NCI-H1436 (cell line): ENCODE data around the gene CEBPG.

Source experiments
- DNase-seq: peaks from one replicate; lab custom pipeline; 2025; lab: John Stamatoyannopoulos, UW

CEBPG gene

GRCh38 chr19:33350538-33351309 is 22.8 kb upstream of the CEBPG start:
- no peak for DNase-seq

GRCh38 chr19:33355535-33355934 is 18.0 kb upstream of the CEBPG start:
- DNase-seq = no peak

- no peak for DNase-seq
Measured at GRCh38 chr19:33357556-33357955, 16.0 kb upstream of the CEBPG start.

GRCh38 chr19:33358408-33358807 is 15.1 kb upstream of the CEBPG start:
- no peak for DNase-seq

- no peak for DNase-seq
Measured at GRCh38 chr19:33359581-33359980, 13.9 kb upstream of the CEBPG start.

GRCh38 chr19:33362508-33363228 is 10.8 kb upstream of the CEBPG start:
- DNase-seq = no peak

- no peak for DNase-seq
Measured at GRCh38 chr19:33363476-33363875, 10.0 kb upstream of the CEBPG start.

GRCh38 chr19:33365691-33366090 is 7.8 kb upstream of the CEBPG start:
- DNase-seq = no peak

- no peak for DNase-seq
Measured at GRCh38 chr19:33366127-33366526, 7.4 kb upstream of the CEBPG start.

GRCh38 chr19:33366897-33367296 is 6.6 kb upstream of the CEBPG start:
- no peak for DNase-seq

- no peak for DNase-seq
Measured at GRCh38 chr19:33368074-33368864, 5.2 kb upstream of the CEBPG start.

- no peak for DNase-seq
Measured at GRCh38 chr19:33370783-33371182, 2.7 kb upstream of the CEBPG start.

GRCh38 chr19:33374236-33374714 is 766 bp downstream of the CEBPG start:
- DNase-seq = no peak

- DNase-seq = no peak
Measured at GRCh38 chr19:33375156-33375836, 1.8 kb downstream of the CEBPG start.

- no peak for DNase-seq
Measured at GRCh38 chr19:33375837-33376159, 2.3 kb downstream of the CEBPG start.

- no peak for DNase-seq
Measured at GRCh38 chr19:33376423-33376822, 2.9 kb downstream of the CEBPG start.

- no peak for DNase-seq
Measured at GRCh38 chr19:33376941-33377557, 3.5 kb downstream of the CEBPG start.

- no peak for DNase-seq
Measured at GRCh38 chr19:33377586-33378475, 4.3 kb downstream of the CEBPG start.

- no peak for DNase-seq
Measured at GRCh38 chr19:33379151-33379829, 5.8 kb downstream of the CEBPG start.

- no peak for DNase-seq
Measured at GRCh38 chr19:33381101-33381500, 7.6 kb downstream of the CEBPG start.
